ENCODE data around the gene CXCL14. TPM values are rescaled to one million over a fixed set of nuclear protein-coding genes. Genes with fewer than 3 reads are reported as not detected.
A peak's percentile ranks its signal among the peaks of the same experiment; 100 is the strongest.

Gene CXCL14
- total and polyA plus RNA-seq, 12 donors = 0.06 to 30.0 (median 2.0) TPM

- Histone ChIP-seq H3K4me1 (replicated peaks in 1 of 2) (no peaks in the 10 kb centered on the region), H3K9me3 (replicated peaks in 1 of 3) (no peaks in the 10 kb centered on the region), H3K36me3 (replicated peaks in 1 of 2) (no peaks in the 10 kb centered on the region), H3K27me3 (no peaks in the 10 kb centered on the region), H3K4me3 (no peak overlapping the region), H3K27ac (no peak overlapping the region)
- DNase-seq = peak in 1 of 7 donors; percentile 13
- TF ChIP-seq POLR2A (IDR thresholded peaks at IDR 0.05) (no peak), CTCF (IDR thresholded peaks at IDR 0.05) (no peak)
- intact Hi-C loops (cut with DNase I) = no loop called here
- 61 to 68% (median 63%) methylated on average over 4 of the region's 4 CpGs for WGBS, 4 donors
Observed at GRCh38 chr5:135609981-135610380, 31.2 kb upstream of the CXCL14 start.

- peak in 1 of 7 donors; percentile 13 for DNase-seq
- TF ChIP-seq CTCF (IDR thresholded peaks at IDR 0.05) (no peak), POLR2A (IDR thresholded peaks at IDR 0.05) (no peak)
- intact Hi-C loops (cut with DNase I) = no loop called here
- Histone ChIP-seq H3K4me3 (no peak overlapping the region), H3K9me3 (replicated peaks in 1 of 3) (no peaks in the 10 kb centered on the region), H3K4me1 (replicated peaks in 1 of 2) (no peaks in the 10 kb centered on the region), H3K27me3 (no peaks in the 10 kb centered on the region), H3K27ac (no peak overlapping the region), H3K36me3 (replicated peaks in 1 of 2) (no peaks in the 10 kb centered on the region)
- WGBS, 4 donors = 70 to 79% (median 72%) methylated on average over 4 of the region's 4 CpGs
Observed at GRCh38 chr5:135608761-135609443, 30.1 kb upstream of the CXCL14 start.

DNA sequence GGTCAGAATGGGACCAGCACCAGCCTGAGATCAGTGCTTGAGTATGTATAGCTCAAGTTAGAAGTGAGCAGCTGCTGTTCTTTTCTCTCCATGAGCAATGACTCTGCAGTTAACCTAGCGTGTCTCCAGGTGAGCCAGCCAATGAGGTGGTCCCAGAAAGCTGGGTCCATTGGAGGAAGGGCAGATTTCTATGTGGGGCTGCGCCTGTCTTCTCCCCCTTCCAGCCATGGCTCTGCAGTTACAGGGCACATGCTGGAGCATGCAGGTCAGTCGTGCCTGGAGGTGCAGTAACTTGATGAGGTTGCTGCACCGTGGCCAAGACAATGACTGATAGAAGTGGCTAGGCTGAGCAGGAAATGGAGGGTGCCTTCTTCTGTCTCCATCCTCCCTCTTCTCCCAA, 29.6 kb upstream of the CXCL14 start:
- WGBS, 4 donors = 57 to 79% (median 69%) methylated on average over 4 of the region's 4 CpGs
- no peaks in the 10 kb centered on the region for H3K4me1 ChIP-seq (replicated peaks in 1 of 2)
- peak in 1 of 7 donors; percentile 11 for DNase-seq
- no peaks in the 10 kb centered on the region for H3K36me3 ChIP-seq (replicated peaks in 1 of 2)
- intact Hi-C loops (cut with DNase I) = no loop called here
- no peaks in the 10 kb centered on the region for H3K9me3 ChIP-seq (replicated peaks in 1 of 3)
- TF ChIP-seq POLR2A (IDR thresholded peaks at IDR 0.05) = no peak
- no peak overlapping the region for H3K4me3 ChIP-seq
- H3K27ac ChIP-seq = no peak overlapping the region
- H3K27me3 ChIP-seq = no peaks in the 10 kb centered on the region

GRCh38 chr5:135606431-135606830, 27.6 kb upstream of the CXCL14 start:
- WGBS, 4 donors = 79 to 90% (median 83%) methylated on average over 2 of the region's 2 CpGs
- Histone ChIP-seq H3K27ac (no peak overlapping the region), H3K27me3 (no peaks in the 10 kb centered on the region), H3K9me3 (replicated peaks in 1 of 3) (no peaks in the 10 kb centered on the region), H3K36me3 (replicated peaks in 1 of 2) (no peaks in the 10 kb centered on the region), H3K4me3 (no peak overlapping the region), H3K4me1 (replicated peaks in 1 of 2) (no peaks in the 10 kb centered on the region)
- no peak for DNase-seq
- intact Hi-C loops (cut with DNase I) = no loop called here
- no peak for TF ChIP-seq CTCF (IDR thresholded peaks at IDR 0.05)
- TF ChIP-seq POLR2A (IDR thresholded peaks at IDR 0.05) = no peak

GRCh38 chr5:135605221-135605620, 26.4 kb upstream of the CXCL14 start:
- 67 to 80% (median 73%) methylated on average over 2 of the region's 2 CpGs for WGBS, 4 donors
- Histone ChIP-seq H3K27me3 (no peaks in the 10 kb centered on the region), H3K4me1 (replicated peaks in 1 of 2) (no peaks in the 10 kb centered on the region), H3K4me3 (no peak overlapping the region), H3K27ac (no peak overlapping the region), H3K9me3 (replicated peaks in 1 of 3) (no peaks in the 10 kb centered on the region), H3K36me3 (replicated peaks in 1 of 2) (no peaks in the 10 kb centered on the region)
- peak in 1 of 7 donors; percentile 3 for DNase-seq
- intact Hi-C loops (cut with DNase I) = no loop called here
- TF ChIP-seq CTCF (IDR thresholded peaks at IDR 0.05) (no peak), POLR2A (IDR thresholded peaks at IDR 0.05) (no peak)

Data from adrenal gland (tissue), 12 donors.